CD4-positive, alpha-beta T cell treated with Interleukin-10 for 1 hour (primary cell): ENCODE data around the gene TSPAN19.
"Not testable (repeated sequence)": the region's sequence is repeated elsewhere in the genome, so short reads cannot be mapped to it uniquely, and the experiment has no call there.

Experiments
- DNase-seq: peaks from one replicate; pipeline ENCODE4 v3.0.0-alpha.2; 2020

The TSPAN19 gene

DNA sequence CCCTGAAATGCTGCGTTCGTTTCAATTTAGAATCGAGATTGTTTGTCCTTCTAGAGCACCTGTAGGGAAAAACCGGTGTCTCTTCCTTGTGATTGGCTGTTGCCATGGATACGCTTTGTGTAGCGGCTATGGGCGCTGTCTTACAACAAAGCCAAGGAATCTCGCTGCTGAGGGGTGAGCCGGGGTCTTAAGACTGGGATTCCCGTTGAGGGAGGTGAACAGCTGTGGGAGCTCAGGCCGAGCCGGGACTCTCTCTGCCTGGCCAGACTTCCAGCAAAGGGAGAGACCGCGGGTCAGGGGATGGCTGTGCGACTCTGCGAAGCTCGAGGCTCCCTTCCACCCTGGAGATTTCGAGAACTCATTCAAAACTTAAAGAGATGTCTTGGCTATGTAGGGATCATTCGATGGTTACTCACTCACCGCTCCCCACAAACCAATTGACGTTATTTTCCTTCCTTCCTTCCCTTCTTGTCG, at the start of gene TSPAN19, which contains the start of gene LRRIQ1:
TSS of gene TSPAN19 (minus strand) at position 44 of the 474 bp plus-strand sequence. CDS start 6,331 bp downstream, outside the sequence.
TSS of gene LRRIQ1 (plus strand) at position 118 of the 474 bp plus-strand sequence. CDS start 1,826 bp downstream, outside the sequence.
- DNase-seq = peak; percentile 25

DNA sequence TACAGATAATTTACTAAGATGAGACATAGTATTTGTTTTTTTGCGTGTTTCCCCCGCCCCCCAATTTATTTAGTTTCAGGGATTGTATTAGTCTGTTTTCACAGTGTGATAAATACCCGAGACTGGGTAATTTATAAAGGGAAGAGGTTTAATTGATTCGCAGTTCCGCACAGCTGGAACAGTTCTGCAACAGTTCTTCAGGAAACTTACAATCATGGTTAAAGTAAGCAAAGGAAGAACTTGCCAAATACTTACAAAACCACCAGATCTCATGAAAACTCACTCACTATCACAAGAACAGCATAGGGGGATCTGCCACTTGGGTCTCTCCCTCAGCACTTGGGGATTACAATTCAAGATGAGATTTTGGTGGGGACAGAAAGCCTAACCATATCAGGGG, 49.0 kb upstream of the TSPAN19 start:
- DNase-seq = no peak

DNA sequence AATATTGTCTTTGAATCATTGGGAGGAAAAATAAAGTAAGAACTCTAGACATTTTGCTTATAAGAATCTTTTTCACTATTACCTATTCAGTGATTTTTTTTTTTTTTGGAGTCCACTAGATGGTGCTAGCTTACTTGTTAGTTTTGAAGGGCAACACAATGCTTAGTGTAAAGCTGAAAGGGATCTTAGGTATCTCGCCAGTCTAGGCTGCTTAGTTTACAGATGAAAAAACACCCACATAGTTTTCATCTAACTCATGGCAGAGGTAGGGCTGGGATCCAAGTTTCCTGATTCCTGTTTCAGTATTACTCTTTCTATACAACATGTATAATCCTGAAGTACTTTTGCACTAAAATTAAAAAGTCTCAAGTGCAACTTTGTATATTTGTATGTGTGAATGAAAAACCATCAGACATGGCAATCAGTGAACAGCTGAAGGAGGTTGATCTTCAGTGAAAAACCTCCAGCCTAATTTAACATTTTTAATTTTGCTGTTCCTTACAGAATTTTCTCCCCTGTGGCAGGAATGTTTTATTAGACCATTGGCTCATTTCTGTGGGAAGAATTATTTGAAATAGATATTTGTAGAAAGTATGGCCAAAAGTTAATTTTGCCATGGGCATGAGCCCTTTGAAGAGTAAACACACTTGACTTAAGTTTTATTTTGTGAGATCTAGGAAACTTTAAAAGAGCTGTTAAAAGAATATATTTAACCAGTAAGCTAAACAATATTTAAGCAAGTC, 40.8 kb upstream of the TSPAN19 start:
- DNase-seq = no peak

DNA sequence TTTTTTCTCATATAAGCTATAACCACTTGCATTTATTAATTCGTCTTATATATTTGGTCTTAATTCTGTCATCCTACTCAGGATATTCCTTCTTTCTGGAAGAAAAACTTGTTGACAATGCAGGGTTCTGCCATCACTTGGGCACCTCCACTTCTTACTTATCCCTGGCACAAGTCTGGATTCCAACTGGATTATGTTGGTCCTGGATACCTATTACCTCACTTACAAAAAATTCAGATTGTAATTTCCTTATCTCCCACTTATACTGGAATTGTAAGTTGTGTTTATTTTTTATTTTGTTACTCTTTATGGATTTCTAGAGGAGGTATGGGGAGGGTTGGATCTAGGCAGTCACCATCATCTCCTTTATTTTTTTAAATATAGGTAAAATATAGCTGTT, 36.7 kb upstream of the TSPAN19 start:
- no peak for DNase-seq

DNA sequence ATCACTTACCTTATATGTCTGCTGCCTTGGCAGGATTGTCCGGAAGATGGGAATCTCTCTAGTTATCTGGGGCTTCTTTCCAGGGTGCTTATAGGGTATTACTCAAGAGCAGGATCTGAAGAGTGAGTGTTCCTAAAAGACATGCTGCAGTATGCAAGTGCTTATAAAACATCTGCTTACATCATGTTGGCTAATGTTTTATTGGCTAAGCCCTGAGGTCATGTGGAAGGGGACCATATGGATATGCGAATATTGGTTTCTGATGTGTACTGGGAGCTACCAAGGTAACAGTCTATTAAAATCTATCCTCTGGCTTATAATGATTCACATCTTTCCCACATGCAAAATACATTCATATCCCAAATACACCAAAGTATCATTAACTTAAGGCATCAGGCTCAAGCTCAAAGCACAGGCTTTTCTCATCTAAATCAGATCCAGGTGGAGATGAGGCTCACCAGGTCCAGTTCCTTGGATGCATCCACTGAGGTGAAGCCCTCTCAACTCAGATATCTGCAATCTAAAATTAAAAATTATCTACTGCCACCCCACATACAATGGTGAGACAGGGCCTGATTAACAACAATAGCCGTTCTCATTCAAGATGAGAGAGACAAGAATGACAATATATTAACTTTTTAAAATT, 29.9 kb upstream of the TSPAN19 start:
- no peak for DNase-seq

DNA sequence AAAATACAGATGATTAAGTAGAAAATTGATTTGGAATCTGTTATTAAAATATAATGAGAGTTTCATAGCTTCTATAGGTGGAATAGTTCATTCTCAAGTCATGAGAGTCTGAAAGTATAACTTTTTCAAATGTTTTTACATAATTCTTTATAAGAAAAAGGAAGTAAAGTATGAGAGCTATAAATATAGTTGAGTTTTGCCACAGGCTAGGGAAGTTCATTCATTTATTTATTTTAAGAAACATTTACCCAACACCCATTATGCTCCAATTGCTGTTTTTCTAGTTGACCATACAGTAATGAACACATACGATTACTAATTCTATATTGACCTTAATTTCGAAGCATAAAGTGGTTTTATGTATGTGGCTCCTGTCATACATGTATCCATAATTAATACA, 24.8 kb upstream of the TSPAN19 start:
- DNase-seq = no peak

DNA sequence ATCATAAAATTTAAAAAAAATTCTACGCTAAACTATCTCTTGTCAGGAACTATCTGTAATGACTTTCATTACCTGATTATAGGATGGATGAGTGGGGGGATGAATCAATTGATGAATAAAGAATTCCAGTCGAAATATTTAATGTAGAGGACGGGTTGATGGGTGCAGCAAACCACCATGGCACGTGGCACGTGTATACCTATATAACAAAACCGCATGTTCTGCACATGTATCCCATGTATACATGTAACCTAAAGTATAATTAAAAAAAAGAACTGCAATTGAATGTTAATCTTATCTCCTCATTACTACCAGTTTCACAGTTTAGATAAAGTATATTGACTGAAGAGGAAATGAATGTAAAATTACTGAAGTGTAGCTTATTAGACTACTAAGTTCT, 23.5 kb upstream of the TSPAN19 start:
- no peak for DNase-seq

DNA sequence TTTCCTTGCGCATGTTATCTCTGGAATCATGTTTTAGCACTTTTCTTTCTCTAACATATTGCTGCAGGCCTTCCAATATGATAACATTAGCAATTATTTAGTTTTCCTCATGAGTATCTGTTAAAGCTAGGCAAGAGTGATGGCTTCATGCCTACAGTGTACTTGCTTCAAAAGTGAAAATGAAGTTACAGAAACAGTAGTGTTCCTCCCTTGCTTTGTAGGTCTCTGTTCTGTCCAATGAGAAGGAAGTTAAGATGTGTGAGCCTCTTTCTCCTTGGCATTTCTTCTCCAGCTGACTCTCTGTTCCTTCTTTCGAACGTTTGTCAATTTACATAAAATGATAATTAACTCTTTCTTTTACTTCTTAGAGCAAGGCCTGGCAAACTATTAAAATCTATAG, 22.3 kb upstream of the TSPAN19 start:
- DNase-seq = no peak

DNA sequence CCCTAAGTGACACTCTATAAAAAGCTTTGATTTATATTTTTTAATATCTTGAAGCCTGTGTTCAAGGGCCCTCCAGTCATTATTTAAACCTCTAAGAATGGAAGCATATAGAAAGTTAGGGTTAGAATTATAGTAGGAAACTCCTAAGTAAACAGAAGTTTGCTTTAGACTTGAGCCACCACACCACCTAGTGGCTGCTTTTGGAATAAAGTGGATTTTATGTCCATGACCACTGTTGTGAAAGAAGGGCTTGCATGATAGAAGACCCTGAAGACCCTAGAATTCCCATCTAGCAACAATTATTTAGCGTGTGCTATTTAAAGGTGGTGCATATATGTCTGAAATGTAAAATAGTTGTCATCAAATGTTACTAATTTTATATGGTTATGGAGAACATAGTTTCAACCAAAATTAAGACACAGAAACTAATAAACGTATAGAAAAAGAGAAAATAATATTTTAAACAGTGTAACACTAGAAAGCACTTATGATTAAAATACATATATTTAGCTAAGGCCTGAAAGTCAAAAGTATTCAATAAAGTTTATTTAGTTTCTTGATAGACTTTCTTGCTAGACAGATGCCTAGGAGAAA, 21.4 kb upstream of the TSPAN19 start:
- peak; percentile 17 for DNase-seq

DNA sequence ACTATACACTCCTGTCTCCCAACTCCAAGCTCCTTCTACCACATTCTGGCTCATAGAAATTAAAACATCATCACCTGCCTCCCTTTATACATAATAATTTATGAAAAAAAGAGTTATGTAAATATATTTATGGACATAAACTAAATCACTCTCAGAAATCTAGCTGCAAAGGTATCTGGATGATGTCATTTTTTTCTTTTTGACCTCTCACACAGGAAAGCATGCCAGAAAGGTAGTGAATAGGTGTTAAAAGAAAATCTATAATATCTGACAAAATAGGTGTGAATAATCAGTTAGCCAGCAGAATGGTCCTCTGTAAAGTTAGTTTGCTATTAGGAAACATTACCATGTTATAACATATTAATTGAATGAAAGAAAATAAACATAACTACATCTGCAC, 7.8 kb upstream of the TSPAN19 start:
- no peak for DNase-seq

DNA sequence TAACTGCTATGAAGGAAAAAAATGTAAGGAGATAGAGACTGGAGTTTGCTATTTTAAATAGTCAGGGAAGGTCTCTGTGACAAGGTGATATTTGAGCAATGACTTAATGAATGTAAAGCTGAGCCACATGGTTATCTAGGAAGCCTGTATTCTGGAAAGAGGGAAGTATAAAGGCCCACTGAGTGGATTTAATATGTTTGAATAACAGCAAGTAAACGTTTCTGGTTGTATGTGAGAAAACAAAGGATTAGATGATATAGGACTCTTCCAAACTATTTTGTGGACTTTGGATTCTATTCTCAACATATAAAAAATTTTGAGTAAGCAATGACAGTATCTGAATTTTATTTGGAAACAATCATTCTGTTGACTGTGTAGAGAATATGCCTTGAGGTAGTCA, 5.3 kb upstream of the TSPAN19 start:
- no peak for DNase-seq

DNA sequence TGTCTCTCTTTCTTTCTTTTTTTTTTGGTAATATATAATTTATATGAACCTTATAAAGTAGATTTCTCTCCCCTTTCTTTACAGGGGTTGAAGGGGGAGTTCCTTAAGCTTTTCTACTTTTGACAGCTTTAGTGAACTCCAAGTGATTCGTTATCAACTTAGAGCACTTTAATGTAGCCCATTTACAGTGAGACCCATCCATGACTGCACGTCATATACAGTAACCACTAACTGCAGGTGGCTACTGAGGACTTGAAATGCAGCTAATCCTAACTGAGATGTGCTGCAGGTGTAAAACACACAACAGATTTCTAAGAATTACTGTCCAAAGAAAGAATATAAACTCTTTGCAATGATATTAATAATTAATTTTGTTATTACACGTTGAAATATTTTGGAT, 656 bp upstream of the TSPAN19 start:
- DNase-seq = no peak

DNA sequence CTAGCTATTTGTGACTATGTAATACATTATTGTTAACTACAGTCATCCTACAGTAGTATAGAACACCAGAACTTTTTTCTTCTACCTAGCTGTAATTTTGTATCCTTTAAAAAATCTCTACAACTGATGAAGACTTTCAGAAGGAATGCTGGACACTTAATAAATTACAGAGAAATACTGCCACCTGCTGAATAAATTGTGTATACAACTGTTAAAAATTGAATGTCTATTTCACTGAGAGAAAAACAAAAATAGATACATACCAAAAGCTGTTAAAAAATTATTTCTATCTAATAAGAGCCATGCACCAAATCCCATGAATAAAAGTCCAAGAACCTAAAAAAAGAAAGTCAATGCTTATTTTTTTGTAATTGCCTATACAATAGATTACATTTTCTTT, 6.6 kb downstream of the TSPAN19 start:
- no peak for DNase-seq

DNA sequence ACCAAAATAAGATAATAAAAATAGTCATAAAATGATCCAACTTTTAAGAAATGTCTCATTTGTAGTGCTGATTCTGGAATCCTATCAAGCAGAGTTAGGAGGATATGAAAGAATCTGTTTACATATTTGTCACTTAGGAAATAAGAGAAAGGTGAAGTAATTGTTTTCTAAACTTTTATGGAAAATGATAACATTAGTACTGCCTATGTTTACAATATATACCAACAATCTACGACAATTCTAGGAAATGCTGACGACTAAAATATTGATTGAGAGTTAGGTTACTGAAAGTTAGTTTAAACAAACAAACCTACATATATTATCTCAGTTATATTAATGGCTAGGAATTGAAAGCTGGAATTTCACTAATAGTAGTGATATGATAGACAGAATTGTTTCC, 18.0 kb downstream of the TSPAN19 start:
- no peak for DNase-seq

DNA sequence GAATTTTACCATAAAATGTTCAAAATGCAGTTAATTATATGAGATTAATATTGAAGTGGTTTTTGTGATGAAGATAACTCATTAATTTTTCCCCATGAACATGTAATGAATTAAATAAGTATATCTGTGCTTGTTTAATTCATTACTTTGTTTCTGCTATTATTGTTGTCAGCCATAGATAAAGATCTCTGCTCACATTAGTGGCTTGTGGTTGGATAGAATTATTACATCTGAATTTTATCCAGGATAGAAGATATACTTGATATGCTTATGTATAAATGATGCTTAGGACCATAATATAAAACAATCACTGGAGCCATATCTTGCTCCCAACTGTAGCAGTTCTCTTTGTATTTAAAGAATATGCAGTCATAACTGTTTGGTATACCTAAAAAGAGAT, 18.5 kb downstream of the TSPAN19 start:
- no peak for DNase-seq

DNA sequence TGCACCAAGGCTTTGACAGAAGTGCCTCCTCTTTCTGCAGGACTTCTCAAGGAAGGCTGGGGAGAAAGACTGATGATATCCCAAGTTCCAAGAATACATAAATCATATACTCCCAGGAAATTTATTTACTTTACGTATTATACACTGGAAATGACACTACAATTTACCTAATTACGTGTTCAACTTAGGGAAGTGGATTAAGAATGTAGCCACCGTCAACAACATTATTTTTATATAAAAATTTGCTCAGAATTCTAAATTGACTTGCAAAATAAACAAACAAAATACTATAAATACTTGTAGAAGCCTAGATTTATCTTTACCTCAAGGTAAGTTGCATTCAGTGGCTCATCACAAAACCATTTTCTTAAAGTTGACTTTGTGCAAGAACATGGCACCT, 18.9 kb downstream of the TSPAN19 start:
- no peak for DNase-seq

DNA sequence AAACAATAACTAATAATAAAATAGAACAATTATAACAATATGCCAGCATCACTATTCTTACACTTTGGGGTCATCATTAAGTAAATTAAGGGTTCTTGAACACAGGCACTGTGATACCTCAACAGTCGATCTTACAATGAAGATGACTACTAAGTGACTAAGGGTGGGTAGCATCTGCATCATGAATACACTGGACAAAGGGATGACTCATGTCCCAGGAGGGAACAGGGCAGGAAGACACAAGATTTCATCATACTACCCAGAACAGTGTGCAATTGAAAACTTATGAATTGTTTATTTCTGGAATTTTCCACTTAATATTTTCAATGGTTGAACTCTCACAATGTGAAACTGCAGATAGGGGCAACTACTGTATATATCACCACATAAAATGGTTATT, 19.7 kb downstream of the TSPAN19 start:
- no peak for DNase-seq

DNA sequence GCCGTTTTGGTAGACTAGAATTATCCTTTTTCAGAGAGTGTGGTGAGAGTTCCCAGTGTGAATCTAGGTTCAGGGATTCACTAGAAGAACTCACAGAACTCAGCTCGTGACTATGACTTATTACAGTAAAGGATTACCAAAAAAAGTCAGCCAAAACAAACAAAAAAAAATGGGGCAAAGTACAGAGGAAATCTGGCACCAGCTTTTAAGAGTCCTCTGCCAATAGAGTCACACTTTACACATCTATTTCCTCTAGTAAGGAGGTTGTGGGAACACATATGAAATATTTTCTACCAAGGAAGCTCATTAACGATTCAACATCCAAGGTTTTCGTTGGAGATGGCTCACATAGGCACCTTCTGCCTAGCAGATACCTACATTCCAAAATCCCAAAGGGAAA, 28.2 kb downstream of the TSPAN19 start:
- no peak for DNase-seq

DNA sequence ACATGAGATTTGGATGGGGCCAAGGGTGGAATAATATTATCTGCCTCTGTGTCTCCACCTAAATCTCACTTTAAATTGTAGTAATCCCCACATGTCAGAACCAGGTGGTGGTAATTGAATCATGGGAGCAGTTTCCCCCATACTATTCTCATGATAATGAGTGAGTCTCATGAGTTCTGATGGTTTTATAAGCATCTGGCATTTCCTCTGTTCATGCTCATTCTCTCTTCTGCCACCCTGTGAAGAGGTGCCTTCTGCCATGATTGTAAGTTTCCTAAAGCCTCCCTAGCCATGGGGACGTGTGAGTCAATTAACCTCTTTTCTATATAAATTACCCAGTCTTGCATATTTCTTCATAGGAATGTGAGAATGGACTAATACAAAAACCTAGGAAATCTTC, 29.9 kb downstream of the TSPAN19 start:
- no peak for DNase-seq

DNA sequence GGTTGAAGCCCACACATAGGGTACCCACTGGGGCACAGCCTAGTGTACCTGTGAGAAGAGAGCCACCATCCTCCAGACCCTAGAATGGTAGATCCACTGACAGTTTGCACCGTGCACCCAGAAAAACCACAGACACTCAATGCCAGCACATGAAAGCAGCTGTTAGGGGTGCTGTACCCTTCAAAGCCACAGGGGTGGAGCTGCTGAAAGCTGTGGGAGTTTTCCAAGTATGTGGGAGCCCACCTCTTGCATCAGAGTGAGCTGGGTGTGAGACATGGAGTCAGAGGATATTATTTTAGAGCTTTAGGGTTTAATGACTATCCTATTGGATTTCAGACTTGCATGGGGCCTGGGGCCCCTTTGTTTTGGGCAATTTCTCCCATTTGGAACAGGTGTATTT, 30.5 kb downstream of the TSPAN19 start:
- no peak for DNase-seq

DNA sequence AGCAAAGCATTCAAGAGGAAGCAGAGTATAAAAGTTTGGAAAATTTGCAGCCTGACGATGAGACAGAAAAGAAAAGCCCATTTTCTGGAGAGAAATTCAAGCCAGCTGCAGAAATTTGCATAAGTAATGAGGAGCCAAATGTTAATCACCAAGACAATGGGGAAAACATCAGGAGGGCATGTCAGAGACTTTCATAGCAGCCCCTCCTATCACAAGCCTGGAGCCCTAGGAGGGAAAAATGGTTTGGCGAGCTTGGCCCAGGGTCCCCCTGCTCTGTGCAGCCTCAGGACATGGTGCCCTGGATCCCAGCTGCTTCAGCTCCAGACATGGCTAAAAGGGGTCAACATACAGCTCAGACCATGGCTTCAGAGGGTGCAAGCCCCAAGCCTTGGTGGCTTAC, 31.0 kb downstream of the TSPAN19 start:
- not testable (repeated sequence) for DNase-seq

DNA sequence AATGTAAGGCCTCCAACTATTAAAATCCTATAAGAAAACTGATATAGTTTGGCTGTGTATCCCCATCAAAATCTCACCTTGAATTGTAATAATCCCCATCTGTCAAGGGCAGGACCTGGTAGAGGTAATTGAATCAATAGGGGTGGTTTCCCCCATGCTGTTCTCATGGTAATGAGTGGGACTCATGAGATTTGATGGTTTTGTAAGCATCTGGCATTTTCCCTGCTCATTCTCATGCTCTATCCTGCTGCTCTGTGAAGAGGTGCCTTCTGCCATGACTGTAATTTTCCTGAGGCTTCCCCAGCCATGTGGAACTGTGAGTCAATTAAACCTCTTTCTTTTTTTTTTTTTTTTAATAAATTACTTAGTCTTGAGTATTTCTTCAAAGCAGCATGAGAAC, 31.9 kb downstream of the TSPAN19 start:
- no peak for DNase-seq

DNA sequence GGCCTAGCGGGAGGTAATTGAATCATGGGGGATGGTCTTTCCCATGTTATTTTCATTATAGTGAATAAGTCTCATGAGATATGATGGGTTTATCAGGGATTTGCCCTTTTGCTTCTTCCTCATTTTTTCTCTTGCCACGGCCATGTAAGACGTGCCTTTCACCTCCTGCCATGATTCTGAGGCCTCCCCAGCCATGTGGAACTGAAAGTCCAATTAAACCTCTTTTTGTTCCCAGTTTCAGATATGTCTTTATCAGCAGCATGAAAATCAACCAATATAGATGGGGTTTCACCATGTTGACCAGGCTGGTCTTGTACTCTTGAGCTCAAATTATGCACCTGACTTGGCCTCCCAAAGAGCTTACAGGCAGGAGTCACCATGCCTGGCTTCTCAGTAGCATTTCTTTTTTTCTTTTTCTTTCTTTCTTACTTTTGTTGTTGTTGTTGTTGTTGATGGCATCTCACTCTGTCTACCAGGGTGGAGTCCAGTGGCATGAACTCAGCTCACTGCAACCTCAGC, 33.2 kb downstream of the TSPAN19 start:
- DNase-seq = no peak

DNA sequence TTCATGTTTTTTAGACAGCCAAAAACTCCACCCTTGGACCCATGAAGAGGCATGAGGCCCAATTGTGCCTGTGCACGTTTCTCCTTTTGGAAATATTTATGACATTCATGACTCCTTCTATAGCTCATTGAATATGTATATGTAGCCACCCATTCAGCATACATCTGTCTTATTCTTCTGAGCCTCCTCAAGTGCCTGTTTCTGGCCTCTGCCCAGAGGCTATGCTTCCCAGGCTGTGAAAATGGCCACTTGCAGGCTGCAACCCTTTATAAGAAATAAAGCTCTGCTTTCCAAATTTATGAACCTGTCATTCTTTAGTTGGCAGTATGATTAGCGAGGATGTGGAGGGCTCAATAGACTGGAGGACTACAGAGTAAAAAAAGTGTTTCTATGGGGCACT, 35.3 kb downstream of the TSPAN19 start:
- DNase-seq = no peak
